Activated CD4-positive, CD25-positive, alpha-beta regulatory T cell treated with anti-CD3 and anti-CD28 coated beads, Interleukin-2, amount 50 U/mL, for 72 hours (primary cell): ENCODE results near the gene SZRD1.
"Not testable (repeated sequence)": the region's sequence is repeated elsewhere in the genome, so short reads cannot be mapped to it uniquely, and the experiment has no call there.

Experiments
- DNase-seq: peaks from one replicate; pipeline ENCODE4 v3.0.0; 2021

Gene SZRD1

GRCh38 chr1:16366722-16367257, at the start of gene SZRD1:
Gene SZRD1 (plus strand): TSS chr1:16367242. CDS start chr1:16367258, 16 bp downstream.
- DNase-seq, result peak; percentile 90

GRCh38 chr1:16318555-16318954, 48.5 kb upstream of the SZRD1 start:
- no peak for DNase-seq

- no peak for DNase-seq
Measured at GRCh38 chr1:16321176-16321867, 45.7 kb upstream of the SZRD1 start.

- DNase-seq, result no peak
Measured at GRCh38 chr1:16324456-16324890, 42.6 kb upstream of the SZRD1 start.

- DNase-seq, result no peak
Measured at GRCh38 chr1:16326833-16327404, 40.1 kb upstream of the SZRD1 start.

GRCh38 chr1:16334655-16335340, 32.2 kb upstream of the SZRD1 start:
- DNase-seq, result no peak

- no peak for DNase-seq
Measured at GRCh38 chr1:16338961-16339360, 28.1 kb upstream of the SZRD1 start.

- no peak for DNase-seq
Measured at GRCh38 chr1:16340673-16341072, 26.4 kb upstream of the SZRD1 start.

GRCh38 chr1:16342331-16343062, 24.5 kb upstream of the SZRD1 start:
- no peak for DNase-seq

- not testable (repeated sequence) for DNase-seq
Measured at GRCh38 chr1:16343276-16343675, 23.8 kb upstream of the SZRD1 start.

- DNase-seq, result no peak
Measured at GRCh38 chr1:16348414-16349182, 18.4 kb upstream of the SZRD1 start.

GRCh38 chr1:16349847-16350406, 17.1 kb upstream of the SZRD1 start:
- DNase-seq, result no peak

- DNase-seq, result no peak
Measured at GRCh38 chr1:16351456-16351993, 15.5 kb upstream of the SZRD1 start.

GRCh38 chr1:16351994-16352841, 14.8 kb upstream of the SZRD1 start, which contains the start of gene FBXO42:
Gene FBXO42 (minus strand): TSS chr1:16352480. CDS start chr1:16315418, 37,062 bp downstream.
- peak; percentile 93 for DNase-seq

GRCh38 chr1:16352842-16353535, 14.1 kb upstream of the SZRD1 start:
- no peak for DNase-seq

GRCh38 chr1:16354619-16355018, 12.4 kb upstream of the SZRD1 start:
- no peak for DNase-seq

GRCh38 chr1:16356867-16357266, 10.2 kb upstream of the SZRD1 start:
- DNase-seq, result no peak

- DNase-seq, result not testable (repeated sequence)
Measured at GRCh38 chr1:16365146-16365498, 1.9 kb upstream of the SZRD1 start.

GRCh38 chr1:16367258-16367967, 371 bp downstream of the SZRD1 start:
- peak; percentile 84 for DNase-seq
